Measurements from ENCODE around the gene TMED5.
"Not testable (repeated sequence)": the region's sequence is repeated elsewhere in the genome, so short reads cannot be mapped to it uniquely, and the experiment has no call there.

Gene TMED5

GRCh38 chr1:93171549-93172034, 8.6 kb downstream of the TMED5 start:
- DNase-seq (ENCODE audit: low read depth in 2 of 2), result no peak

GRCh38 chr1:93170141-93170678, 10.0 kb downstream of the TMED5 start:
- not testable (repeated sequence) for DNase-seq (ENCODE audit: low read depth in 2 of 2)

DNA sequence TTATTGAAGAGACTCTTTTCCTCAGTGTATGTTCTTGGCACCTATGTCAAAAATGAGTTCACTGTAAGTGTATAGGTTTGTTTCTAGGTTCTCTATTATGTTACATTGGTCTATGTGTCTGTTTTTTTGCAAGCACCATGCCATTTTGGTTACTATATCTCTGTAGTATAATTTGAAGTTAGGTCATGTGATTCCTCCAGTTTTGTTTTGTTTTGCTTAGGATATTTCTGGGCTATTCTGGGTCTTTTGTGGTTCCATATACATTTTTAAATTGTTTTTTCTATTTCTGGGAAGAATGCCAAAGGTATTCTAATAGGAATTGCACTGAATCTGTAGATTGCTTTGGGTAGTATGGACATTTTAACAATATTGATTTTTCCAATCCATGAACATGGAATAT, 13.2 kb downstream of the TMED5 start:
- DNase-seq (ENCODE audit: low read depth in 2 of 2), result no peak

DNA sequence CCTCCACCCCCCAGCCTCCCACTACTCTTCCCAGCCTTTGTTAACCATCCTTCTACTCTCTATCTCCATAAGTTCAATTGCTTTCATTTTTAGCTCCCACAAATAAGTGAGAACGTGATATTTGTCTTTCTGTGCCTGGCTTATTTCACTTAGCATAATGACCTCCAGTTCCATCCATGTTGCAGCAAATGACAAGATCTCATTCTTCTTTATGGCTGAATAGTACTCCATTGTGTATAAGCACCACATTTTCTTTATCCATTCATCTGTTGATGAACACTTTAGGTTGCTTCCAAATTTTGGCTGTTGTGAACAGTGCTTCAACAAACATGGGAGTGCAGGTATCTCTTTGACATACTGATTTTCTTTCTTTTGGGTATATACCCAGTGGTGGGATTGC, 14.3 kb downstream of the TMED5 start:
- not testable (repeated sequence) for DNase-seq (ENCODE audit: low read depth in 2 of 2)

DNA sequence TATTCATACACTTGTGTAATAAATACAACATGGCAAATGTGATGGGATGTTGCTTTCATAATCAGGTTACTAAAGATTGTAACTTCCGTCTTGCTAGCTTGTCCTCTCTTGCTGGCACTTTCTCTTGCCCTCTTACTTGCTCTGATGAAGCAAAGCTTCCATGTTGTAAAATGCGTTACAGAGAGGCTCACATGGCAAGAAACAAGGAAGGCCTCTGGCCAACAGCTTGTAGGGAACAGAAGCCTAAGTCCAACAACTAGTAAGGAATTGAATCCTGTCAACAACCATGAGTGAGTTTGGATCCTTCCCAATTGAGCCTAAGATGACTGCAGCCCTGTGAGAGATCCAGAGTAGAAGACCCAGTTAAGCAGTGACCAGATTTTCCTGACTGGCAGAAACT, 15.4 kb downstream of the TMED5 start:
- DNase-seq (ENCODE audit: low read depth in 2 of 2), result no peak

GRCh38 chr1:93163314-93163713, 16.9 kb downstream of the TMED5 start:
- not testable (repeated sequence) for DNase-seq (ENCODE audit: low read depth in 2 of 2)

DNA sequence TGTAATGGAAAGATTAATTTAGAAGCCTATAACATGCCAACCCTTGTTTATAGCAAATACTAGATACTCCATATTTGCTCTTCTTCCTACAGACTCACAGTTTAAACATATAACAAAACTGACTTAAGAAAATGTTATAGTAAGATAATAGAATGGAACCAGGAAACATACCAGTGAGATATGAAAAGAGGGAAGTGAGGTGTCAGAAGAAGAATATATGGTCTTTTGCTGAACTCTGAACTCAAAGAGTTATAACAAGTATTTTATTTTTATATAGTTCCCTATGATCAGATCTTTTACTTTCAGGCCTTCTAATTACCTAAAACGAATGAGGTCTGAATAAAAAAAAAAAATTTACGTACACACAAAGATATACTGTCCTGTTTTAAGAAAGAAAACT, 20.9 kb downstream of the TMED5 start:
- no peak for DNase-seq (ENCODE audit: low read depth in 2 of 2)

DNA sequence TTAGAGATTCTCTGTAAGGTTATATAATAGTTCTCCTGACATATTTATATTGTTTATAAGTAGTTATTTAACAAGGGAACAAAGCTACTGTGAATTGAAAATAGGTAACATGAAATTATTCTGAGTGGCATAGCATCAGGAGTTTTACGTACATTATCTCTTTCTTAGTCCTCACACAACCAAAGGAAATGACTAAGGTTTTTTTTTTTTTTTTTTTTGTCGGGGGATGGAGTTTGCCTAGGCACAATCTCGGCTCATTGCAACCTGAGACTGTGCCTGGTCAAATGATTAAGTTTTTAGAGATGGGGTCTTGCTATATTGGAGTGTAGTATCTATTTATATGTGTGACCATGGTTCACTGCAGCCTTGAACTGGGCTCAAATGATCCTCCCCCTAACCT, 24.9 kb downstream of the TMED5 start:
- no peak for DNase-seq (ENCODE audit: low read depth in 2 of 2)

GRCh38 chr1:93154898-93155297, 25.3 kb downstream of the TMED5 start:
- DNase-seq (ENCODE audit: low read depth in 2 of 2), result no peak

DNA sequence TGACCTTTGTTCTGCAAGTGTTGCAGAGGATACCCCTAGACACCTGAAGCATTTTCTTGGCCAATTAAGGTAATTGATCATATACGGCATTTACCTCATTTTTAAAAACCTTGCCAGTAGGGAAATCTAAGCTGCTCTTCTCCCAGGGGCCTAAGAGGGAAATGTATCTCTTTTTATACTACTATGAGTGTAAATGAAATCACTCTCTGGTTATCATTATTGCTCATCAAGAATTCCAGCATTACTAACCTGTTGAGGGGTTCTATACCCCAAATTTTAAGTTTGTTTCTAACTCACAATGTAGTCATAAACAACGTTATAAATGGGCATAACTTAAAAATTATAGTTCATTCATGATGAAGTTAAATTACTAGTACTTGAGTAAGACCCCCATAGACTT, 27.4 kb downstream of the TMED5 start:
- DNase-seq (ENCODE audit: low read depth in 2 of 2), result no peak

DNA sequence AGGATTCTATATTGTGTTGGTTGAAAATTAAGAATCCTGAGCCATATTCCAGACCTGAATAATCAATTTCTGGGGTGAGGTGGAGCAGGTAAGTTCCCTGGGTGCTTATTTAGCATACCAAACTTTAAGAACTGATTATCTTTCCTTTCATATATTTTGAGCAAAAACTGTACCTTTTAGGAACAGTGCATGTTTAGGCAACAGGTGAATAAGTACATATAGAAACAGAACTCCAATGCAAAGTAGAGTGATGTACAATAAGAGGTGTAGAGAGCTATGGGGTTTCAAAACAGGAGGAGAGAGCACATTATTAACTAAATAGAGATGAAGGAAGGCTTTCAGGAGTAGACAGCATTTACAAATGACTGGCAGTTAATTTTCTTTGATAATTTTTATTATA, 28.7 kb downstream of the TMED5 start:
- DNase-seq (ENCODE audit: low read depth in 2 of 2), result no peak

- DNase-seq (ENCODE audit: low read depth in 2 of 2), result no peak
Observed at GRCh38 chr1:93150729-93151128, 29.5 kb downstream of the TMED5 start.

- DNase-seq (ENCODE audit: low read depth in 2 of 2), result no peak
Observed at GRCh38 chr1:93148001-93148400, 32.2 kb downstream of the TMED5 start.

GRCh38 chr1:93143769-93144168, 36.4 kb downstream of the TMED5 start:
- DNase-seq (ENCODE audit: low read depth in 2 of 2), result no peak

- DNase-seq (ENCODE audit: low read depth in 2 of 2), result no peak
Observed at GRCh38 chr1:93143136-93143535, 37.1 kb downstream of the TMED5 start.

- DNase-seq (ENCODE audit: low read depth in 2 of 2), result no peak
Observed at GRCh38 chr1:93142161-93142560, 38.1 kb downstream of the TMED5 start.

GRCh38 chr1:93140106-93140505, 40.1 kb downstream of the TMED5 start:
- no peak for DNase-seq (ENCODE audit: low read depth in 2 of 2)

DNA sequence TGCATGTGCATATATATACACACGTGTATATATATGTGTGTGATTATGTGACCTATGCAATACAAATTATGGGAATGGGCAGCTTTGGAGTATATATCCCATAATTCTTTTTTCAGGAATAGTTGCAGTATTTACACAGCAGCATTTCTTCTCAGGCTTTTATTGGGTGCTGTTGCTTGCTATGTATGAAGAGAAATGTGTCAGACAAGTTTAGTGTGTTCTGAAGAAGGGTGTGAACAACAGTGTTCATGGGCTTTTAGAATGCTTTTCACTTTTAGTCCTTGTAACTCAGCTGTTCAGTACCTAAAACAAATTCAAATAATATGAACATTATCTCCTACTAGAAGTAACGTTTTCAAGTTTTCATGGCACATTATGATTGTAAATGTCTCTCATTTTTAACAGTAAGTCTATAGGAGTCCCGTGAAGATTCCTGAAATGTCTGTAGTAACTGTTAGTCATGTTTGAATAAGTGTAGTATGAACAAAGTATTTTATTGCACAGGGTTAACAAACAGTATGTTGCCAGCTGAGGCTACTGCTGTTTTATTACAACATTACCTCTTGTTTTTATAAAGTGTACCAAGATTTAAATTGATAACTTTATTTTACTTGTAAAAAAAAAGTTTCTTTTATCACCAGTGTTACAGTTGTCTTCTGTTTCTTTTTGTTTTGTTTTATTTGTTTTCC, 42.5 kb downstream of the TMED5 start:
- no peak for DNase-seq (ENCODE audit: low read depth in 2 of 2)

GRCh38 chr1:93136445-93136844, 43.8 kb downstream of the TMED5 start:
- no peak for DNase-seq (ENCODE audit: low read depth in 2 of 2)

GRCh38 chr1:93132638-93133037, 47.6 kb downstream of the TMED5 start:
- DNase-seq (ENCODE audit: low read depth in 2 of 2), result no peak

DNA sequence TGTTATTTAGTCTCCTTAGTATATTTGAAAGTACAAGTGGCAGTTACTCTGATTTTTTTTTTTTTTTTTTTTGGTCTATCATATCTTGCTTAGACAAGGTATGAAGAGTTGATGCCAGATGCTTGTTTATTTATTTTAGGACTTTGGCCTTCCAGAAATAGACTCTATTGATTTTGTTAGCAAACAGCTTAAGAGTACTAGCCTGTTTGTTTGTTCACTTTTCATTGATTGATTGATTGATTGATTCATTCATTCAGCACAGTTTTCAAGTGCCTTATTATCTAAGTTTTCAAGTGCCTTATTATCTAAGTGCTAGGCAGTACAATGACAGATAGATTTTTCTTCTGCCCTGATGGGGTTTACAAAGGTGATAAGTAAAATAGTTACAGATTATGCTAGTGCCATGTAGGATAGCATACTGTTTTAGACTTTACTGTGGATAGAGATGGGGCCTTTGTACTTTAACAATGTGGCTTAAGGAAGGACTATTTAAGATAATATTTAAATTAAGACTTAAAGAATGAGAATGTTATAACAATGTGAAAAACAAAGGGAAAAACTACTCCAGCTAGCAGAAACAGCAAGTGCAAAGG, 50.6 kb downstream of the TMED5 start:
- DNase-seq (ENCODE audit: low read depth in 2 of 2), result no peak

- DNase-seq (ENCODE audit: low read depth in 2 of 2), result no peak
Observed at GRCh38 chr1:93124556-93125355, 55.5 kb downstream of the TMED5 start.

Data from stimulated activated CD4-positive, alpha-beta T cell treated with anti-CD3 and anti-CD28 coated beads, Interleukin-1b, Interleukin-23, amount 100 ng/mL, for 4 hours (primary cell).